Keratinocyte (primary cell): ENCODE measurements around the gene PPP1R18. TPM values are rescaled to one million over a fixed set of nuclear protein-coding genes. Genes with fewer than 3 reads are reported as not detected.

ENCODE experiments used
- DNase-seq: peaks from one replicate; pipeline ENCODE4 v3.0.0-alpha.2; 2011; ENCODE audit warnings: low read depth, missing footprints, low spot score
- FAIRE-seq: peaks from 2 replicates; lab custom pipeline; 2011; peaks lifted over from hg19 to GRCh38; lab: Jason Lieb, UNC
- H2AFZ ChIP-seq: 2 replicates; pipeline ENCODE4 v1.6.0; 2012; ENCODE audit warnings: low read length, control low read depth, inconsistent platforms; ENCODE audit not compliant: control insufficient read depth
- H3K27ac ChIP-seq: 2 replicates; pipeline ENCODE4 v1.5.1; 2011; ENCODE audit warnings: low read length; ENCODE audit not compliant: control insufficient read depth, insufficient read depth
- H3K27me3 ChIP-seq: 3 replicates; pipeline ENCODE4 v1.6.0; 2011; ENCODE audit warnings: low read length; ENCODE audit not compliant: control insufficient read depth, insufficient read depth; ENCODE audit errors: extremely low read depth
- H3K36me3 ChIP-seq, 2 experiments: 2 replicates in 1 of 2; 3 replicates in 1 of 2; pipeline ENCODE4 v1.5.1; 2011; ENCODE audit warnings: low read length in 2 of 2, mild to moderate bottlenecking in 1 of 2; ENCODE audit not compliant: control insufficient read depth in 2 of 2, insufficient read depth in 2 of 2; ENCODE audit errors: extremely low read depth in 1 of 2
- H3K4me1 ChIP-seq: 3 replicates; pipeline ENCODE4 v1.5.1; 2011; ENCODE audit warnings: low read length; ENCODE audit not compliant: control insufficient read depth, insufficient read depth; ENCODE audit errors: extremely low read depth
- H3K4me2 ChIP-seq: 3 replicates; pipeline ENCODE4 v1.6.0; 2011; ENCODE audit warnings: low read depth, low read length; ENCODE audit not compliant: control insufficient read depth, insufficient read depth; ENCODE audit errors: extremely low read depth
- H3K4me3 ChIP-seq, 3 experiments: fragments of 200-600 bp in 1 of 3; sonication (generic) in 1 of 3; 2 replicates in 2 of 3; 3 replicates in 1 of 3; pipeline ENCODE4 v1.5.1; 2011 to 2016; ENCODE audit warnings: low read length in 3 of 3, mild to moderate bottlenecking in 3 of 3, control low read depth in 2 of 3, inconsistent platforms in 1 of 3, low read depth in 1 of 3, mixed read lengths in 1 of 3, mixed run types in 1 of 3, moderate library complexity in 1 of 3; ENCODE audit not compliant: control insufficient read depth in 2 of 3, insufficient read depth in 2 of 3; ENCODE audit errors: extremely low read depth in 1 of 3
- H3K79me2 ChIP-seq: 2 replicates; pipeline ENCODE4 v1.6.0; 2012; ENCODE audit warnings: low read length; ENCODE audit not compliant: control insufficient read depth, insufficient read depth
- H3K9ac ChIP-seq: 3 replicates; pipeline ENCODE4 v1.6.0; 2011; ENCODE audit warnings: low read length; ENCODE audit not compliant: control insufficient read depth, insufficient read depth; ENCODE audit errors: extremely low read depth
- H3K9me1 ChIP-seq: 3 replicates; pipeline ENCODE4 v1.6.0; 2011; ENCODE audit warnings: low read length; ENCODE audit not compliant: control insufficient read depth, insufficient read depth; ENCODE audit errors: extremely low read depth
- H3K9me3 ChIP-seq: 2 replicates; pipeline ENCODE4 v1.5.1; 2012; ENCODE audit warnings: low read depth, low read length; ENCODE audit not compliant: control insufficient read depth
- H4K20me1 ChIP-seq: 3 replicates; pipeline ENCODE4 v1.6.0; 2011; ENCODE audit warnings: low read length; ENCODE audit not compliant: control insufficient read depth, insufficient read depth; ENCODE audit errors: extremely low read depth
- EZH2 ChIP-seq: IDR thresholded peaks from one replicate; pipeline ENCODE4 v1.6.1; 2012; ENCODE audit warnings: inconsistent platforms, mild to moderate bottlenecking, low read length, moderate library complexity
- dilution Hi-C: fragments of 300-500 bp; cut with MboI; formaldehyde crosslinking; loops from one replicate; pipeline ENCODE4 v1.7.0; 2020; ENCODE audit warnings: low sequenced_read_pairs; ENCODE audit not compliant: extremely low pct_ligation_motif_present
- polyA plus RNA-seq, 5 experiments: library from polyadenylated mRNA; depleted of rRNA in 3 of 5; stranded (reverse) in 3 of 5; stranded (forward) in 1 of 5; unstranded in 1 of 5; fragments of >200 nt; gene quantifications; 1 replicate in 1 of 5; 2 replicates in 3 of 5; 3 replicates in 1 of 5; pipeline versions ENCODE4 v1.2.1 to v1.2.3, GENCODE V29; 2011 to 2012; ENCODE audit warnings: missing spikeins in 2 of 5, low read depth in 1 of 5, low replicate concordance in 1 of 5
- TF ChIP-seq, protein P1 (sequence below), 3 experiments: IDR thresholded peaks in 1 of 3; conservative IDR thresholded peaks in 1 of 3; optimal IDR thresholded peaks in 1 of 3; 2 replicates in 2 of 3; 3 replicates in 1 of 3; pipeline versions ENCODE3 to v1.5.1; 2011; ENCODE audit warnings: low read length in 3 of 3, mild to moderate bottlenecking in 3 of 3, moderate library complexity in 2 of 3, control low read depth in 1 of 3, inconsistent platforms in 1 of 3; ENCODE audit not compliant: insufficient read depth in 2 of 3; ENCODE audit errors: extremely low read depth in 1 of 3

The PPP1R18 gene
- polyA plus RNA-seq, 1 donor (not counting 4 experiments of a cell fraction or from before 2014, with no cell fraction given): 88.9 TPM

DNA sequence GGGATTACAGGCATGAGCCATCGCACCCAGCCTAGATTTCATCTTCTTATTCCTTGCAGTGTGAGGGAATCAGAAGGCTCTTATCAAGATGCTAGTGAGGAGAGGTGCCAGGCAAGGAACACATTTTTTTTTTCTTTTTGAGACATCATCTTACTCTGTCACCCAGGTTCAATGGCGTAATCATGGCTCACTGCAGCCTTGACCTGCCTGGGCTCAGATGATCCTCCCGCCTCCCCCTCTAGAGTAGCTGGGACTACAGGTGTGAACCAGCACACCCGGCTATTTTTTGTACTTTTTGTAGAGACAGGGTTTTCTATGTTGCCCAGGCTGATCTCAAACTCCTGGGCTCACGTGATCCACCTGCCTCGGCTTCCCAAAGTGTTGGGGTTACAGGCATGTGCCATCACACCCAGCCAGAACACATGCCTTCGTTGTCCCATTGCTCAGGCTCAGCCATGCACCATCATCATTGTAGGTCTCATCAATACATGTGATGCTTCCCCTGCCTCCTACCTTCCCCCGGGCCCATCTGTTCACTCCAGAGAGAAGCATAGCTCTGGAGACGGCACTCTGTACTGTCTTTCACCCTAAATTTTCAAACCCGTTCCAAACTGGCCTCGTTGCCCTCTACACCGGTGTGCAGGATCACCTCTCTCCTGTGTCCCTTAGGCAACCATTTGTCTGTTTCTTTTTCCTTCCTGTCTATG is 45.9 kb upstream of the PPP1R18 start:
- Histone ChIP-seq H3K9ac (no peak overlapping the region), H3K9me1 (no peaks in the 10 kb centered on the region), H4K20me1 (no peaks in the 10 kb centered on the region), H3K4me2 (no peak overlapping the region), H3K36me3 (peaks cover 5 to 9% of the 10 kb centered on the region in 2 experiments), H2AFZ (no peak overlapping the region), H3K9me3 (no peaks in the 10 kb centered on the region), H3K4me3 (no peak overlapping the region), H3K27me3 (no peaks in the 10 kb centered on the region), H3K27ac (no peak overlapping the region), H3K79me2 (no peaks in the 10 kb centered on the region), H3K4me1 (peaks cover 12% of the 10 kb centered on the region)
- dilution Hi-C loops: loop anchor here (10.0 kb wide), 1 partner anchor 188 kb away; no protein-coding TSS in a partner anchor
- no peak for DNase-seq
- no peak for FAIRE-seq
- TF ChIP-seq, protein P1, sequence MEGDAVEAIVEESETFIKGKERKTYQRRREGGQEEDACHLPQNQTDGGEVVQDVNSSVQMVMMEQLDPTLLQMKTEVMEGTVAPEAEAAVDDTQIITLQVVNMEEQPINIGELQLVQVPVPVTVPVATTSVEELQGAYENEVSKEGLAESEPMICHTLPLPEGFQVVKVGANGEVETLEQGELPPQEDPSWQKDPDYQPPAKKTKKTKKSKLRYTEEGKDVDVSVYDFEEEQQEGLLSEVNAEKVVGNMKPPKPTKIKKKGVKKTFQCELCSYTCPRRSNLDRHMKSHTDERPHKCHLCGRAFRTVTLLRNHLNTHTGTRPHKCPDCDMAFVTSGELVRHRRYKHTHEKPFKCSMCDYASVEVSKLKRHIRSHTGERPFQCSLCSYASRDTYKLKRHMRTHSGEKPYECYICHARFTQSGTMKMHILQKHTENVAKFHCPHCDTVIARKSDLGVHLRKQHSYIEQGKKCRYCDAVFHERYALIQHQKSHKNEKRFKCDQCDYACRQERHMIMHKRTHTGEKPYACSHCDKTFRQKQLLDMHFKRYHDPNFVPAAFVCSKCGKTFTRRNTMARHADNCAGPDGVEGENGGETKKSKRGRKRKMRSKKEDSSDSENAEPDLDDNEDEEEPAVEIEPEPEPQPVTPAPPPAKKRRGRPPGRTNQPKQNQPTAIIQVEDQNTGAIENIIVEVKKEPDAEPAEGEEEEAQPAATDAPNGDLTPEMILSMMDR (optimal IDR thresholded peaks at IDR 0.05 in 1 of 3, IDR thresholded peaks at IDR 0.05 in 1 of 3, conservative IDR thresholded peaks at IDR 0.05 in 1 of 3; ENCODE audit: extremely low read depth in 1 of 3, insufficient read depth in 2 of 3, low read length in 3 of 3): no peak
- TF ChIP-seq EZH2: no peak

DNA sequence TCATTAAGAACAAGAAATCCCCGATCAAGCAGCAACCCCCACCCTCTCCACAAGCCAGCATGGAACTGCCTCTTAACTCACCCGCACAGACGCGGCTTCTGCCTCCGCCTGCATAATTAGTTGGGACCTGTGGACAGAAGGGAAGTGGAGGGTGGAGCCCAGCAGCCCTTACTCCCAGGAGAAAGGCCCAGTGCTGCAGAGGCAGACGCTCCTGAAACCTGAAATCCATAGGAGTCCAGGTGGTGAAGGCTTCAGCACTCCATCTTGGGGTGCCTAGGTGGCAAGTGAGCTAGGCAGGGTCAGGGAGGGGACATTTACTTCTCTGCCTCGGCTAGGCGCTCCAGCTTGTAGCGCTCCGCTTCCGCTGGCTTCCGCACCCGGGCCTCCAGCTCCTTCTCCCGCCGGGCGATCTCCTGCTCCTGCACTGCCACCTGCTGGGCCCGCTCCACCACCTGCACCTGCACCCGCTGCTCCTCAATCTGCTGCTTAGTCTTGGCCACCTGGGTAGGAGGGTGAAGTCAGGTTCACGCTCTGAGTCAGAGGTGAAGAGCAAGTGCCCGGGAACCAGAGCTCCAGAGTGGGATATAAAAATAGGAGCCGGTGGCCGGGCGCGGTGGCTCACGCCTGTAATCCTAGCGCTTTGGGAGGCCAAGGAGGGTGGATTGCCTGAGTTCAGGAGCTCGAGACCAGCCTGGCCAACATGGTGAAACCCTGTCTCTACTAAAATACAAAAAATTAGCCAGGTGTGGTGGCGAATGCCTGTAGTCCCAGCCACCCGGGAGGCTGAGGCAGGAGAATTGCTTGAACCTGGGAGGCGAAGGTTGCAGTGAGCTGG is 44.4 kb upstream of the PPP1R18 start:
- Histone ChIP-seq H3K4me3 (peak overlapping the region; percentile 18 to 48 (median 21)), H3K36me3 (peaks cover 2 to 10% of the 10 kb centered on the region in 2 experiments), H4K20me1 (peaks cover 1% of the 10 kb centered on the region), H3K4me2 (peak overlapping the region; percentile 72), H3K9me1 (no peaks in the 10 kb centered on the region), H3K27ac (no peak overlapping the region), H3K9me3 (no peaks in the 10 kb centered on the region), H3K9ac (peak overlapping the region; percentile 30), H3K4me1 (peaks cover 7% of the 10 kb centered on the region), H3K79me2 (no peaks in the 10 kb centered on the region), H3K27me3 (no peaks in the 10 kb centered on the region), H2AFZ (peak overlapping the region; percentile 92)
- FAIRE-seq: no peak
- no peak for TF ChIP-seq EZH2
- TF ChIP-seq, protein P1 (optimal IDR thresholded peaks at IDR 0.05 in 1 of 3, IDR thresholded peaks at IDR 0.05 in 1 of 3, conservative IDR thresholded peaks at IDR 0.05 in 1 of 3; ENCODE audit: extremely low read depth in 1 of 3, insufficient read depth in 2 of 3, low read length in 3 of 3): peak; percentile 85 to 99 (median 93)
- DNase-seq: no peak
- dilution Hi-C loops: loop anchor here (10.0 kb wide), 1 partner anchor 186 kb away; no protein-coding TSS in a partner anchor
